WTC11 (cell line): Measurements from ENCODE around the gene ALKBH2. TPM values are rescaled to one million over a fixed set of nuclear protein-coding genes. Genes with fewer than 3 reads are reported as not detected.

Source experiments
- ATAC-seq: fragments of 200-7000 bp; cut with Tn5 transposase; 2 replicates; pipeline ENCODE4 v1.10.0; 2021; ENCODE audit warnings: mild to moderate bottlenecking, moderate library complexity
- CTCF ChIA-PET: fragments of 300-600 bp; sonication (Branson Sonifier 250); formaldehyde crosslinking; loops from one replicate; lab custom pipeline; 2021; ENCODE audit warnings: antibody characterized with exemption; lab: Charles Lee
- POLR2A ChIA-PET: fragments of 350-600 bp; sonication (Branson Sonifier 250); formaldehyde crosslinking; loops from one replicate; lab custom pipeline; 2021; ENCODE audit warnings: antibody characterized with exemption; lab: Charles Lee
- DNase-seq: peaks from one replicate; pipeline ENCODE4 v3.0.0; 2021; ENCODE audit warnings: low spot score
- H3K27ac Mint-ChIP-seq: 2 replicates; pipeline ENCODE4 v1.8.0; 2021; ENCODE audit warnings: mixed read lengths
- H3K27me3 Mint-ChIP-seq: 2 replicates; pipeline ENCODE4 v1.8.0; 2021; ENCODE audit warnings: low read depth, mild to moderate bottlenecking, moderate library complexity, mixed read lengths
- H3K36me3 Mint-ChIP-seq: 2 replicates; pipeline ENCODE4 v1.8.0; 2021; ENCODE audit warnings: mixed read lengths
- H3K4me1 Mint-ChIP-seq: 2 replicates; pipeline ENCODE4 v1.8.0; 2022; ENCODE audit warnings: mixed read lengths
- H3K4me3 Mint-ChIP-seq: 2 replicates; pipeline ENCODE4 v1.8.0; 2021; ENCODE audit warnings: mild to moderate bottlenecking, moderate library complexity, mixed read lengths
- H3K9me3 Mint-ChIP-seq: 2 replicates; pipeline ENCODE4 v1.8.0; 2021; ENCODE audit warnings: mixed read lengths
- CREB1 ChIP-seq: sonication (generic); formaldehyde crosslinking; IDR thresholded peaks from 2 replicates; pipeline ENCODE4 v1.8.0; 2023; ENCODE audit warnings: mild to moderate bottlenecking, missing genetic modification reagents
- ELF4 ChIP-seq: sonication (generic); formaldehyde crosslinking; IDR thresholded peaks from 2 replicates; pipeline ENCODE4 v1.8.1; 2022; ENCODE audit warnings: low read depth, mild to moderate bottlenecking, moderate library complexity, missing genetic modification reagents
- EMX1 ChIP-seq: fragments of 250-450 bp; sonication (Bioruptor Pico); IDR thresholded peaks from 2 replicates; pipeline ENCODE4 v1.8.0; 2021; ENCODE audit warnings: mild to moderate bottlenecking
- FOXP1 ChIP-seq: sonication (generic); formaldehyde crosslinking; IDR thresholded peaks from 2 replicates; pipeline ENCODE4 v1.8.0; 2022; ENCODE audit warnings: missing genetic modification reagents, mild to moderate bottlenecking, moderate library complexity, borderline replicate concordance
- IRF1 ChIP-seq: sonication (generic); formaldehyde crosslinking; IDR thresholded peaks from 2 replicates; pipeline ENCODE4 v1.8.0; 2023; ENCODE audit warnings: missing genetic modification reagents
- KAT7 ChIP-seq: sonication (generic); formaldehyde crosslinking; IDR thresholded peaks from 2 replicates; pipeline ENCODE4 v1.8.1; 2023; ENCODE audit warnings: missing genetic modification reagents, mild to moderate bottlenecking, borderline replicate concordance
- MAX ChIP-seq: sonication (generic); formaldehyde crosslinking; IDR thresholded peaks from 2 replicates; pipeline ENCODE4 v1.8.0; 2022; ENCODE audit warnings: mild to moderate bottlenecking, missing genetic modification reagents
- NR2C2 ChIP-seq: sonication (generic); formaldehyde crosslinking; IDR thresholded peaks from 2 replicates; pipeline ENCODE4 v1.8.0; 2022; ENCODE audit warnings: mild to moderate bottlenecking, missing genetic modification reagents
- USF2 ChIP-seq: sonication (generic); formaldehyde crosslinking; IDR thresholded peaks from 2 replicates; pipeline ENCODE4 v1.8.1; 2023; ENCODE audit warnings: mild to moderate bottlenecking, missing genetic modification reagents, moderate library complexity
- ZBTB21 ChIP-seq: sonication (generic); formaldehyde crosslinking; IDR thresholded peaks from 2 replicates; pipeline ENCODE4 v1.8.1; 2023; ENCODE audit warnings: mild to moderate bottlenecking, missing genetic modification reagents, borderline replicate concordance
- ZNF121 ChIP-seq: sonication (generic); formaldehyde crosslinking; IDR thresholded peaks from 2 replicates; pipeline ENCODE4 v1.8.0; 2023; ENCODE audit warnings: missing genetic modification reagents
- ZNF219 ChIP-seq: sonication (generic); formaldehyde crosslinking; IDR thresholded peaks from 2 replicates; pipeline ENCODE4 v1.8.0; 2023; ENCODE audit warnings: missing genetic modification reagents, mild to moderate bottlenecking, borderline replicate concordance
- ZNF232 ChIP-seq: sonication (generic); formaldehyde crosslinking; IDR thresholded peaks from 2 replicates; pipeline ENCODE4 v1.8.0; 2022; ENCODE audit warnings: mild to moderate bottlenecking, missing genetic modification reagents
- total RNA-seq: library from RNA; stranded (reverse); gene quantifications from 3 replicates; pipeline ENCODE4 v1.2.3, GENCODE V29; 2021
- TF ChIP-seq, protein P1 (sequence below): sonication (generic); formaldehyde crosslinking; IDR thresholded peaks from 2 replicates; pipeline ENCODE4 v1.8.0; 2023; ENCODE audit warnings: missing genetic modification reagents, mild to moderate bottlenecking, borderline replicate concordance
- TF ChIP-seq, protein P2 (sequence below): sonication (generic); formaldehyde crosslinking; IDR thresholded peaks from 2 replicates; pipeline ENCODE4 v1.8.1; 2023; ENCODE audit warnings: mild to moderate bottlenecking, missing genetic modification reagents, borderline replicate concordance
- TF ChIP-seq, protein P3 (sequence below): fragments of 250-450 bp; sonication (Bioruptor Pico); IDR thresholded peaks from 2 replicates; pipeline ENCODE4 v1.8.0; 2021; ENCODE audit warnings: mild to moderate bottlenecking
- TF ChIP-seq, protein P4 (sequence below): sonication (generic); formaldehyde crosslinking; IDR thresholded peaks from 2 replicates; pipeline ENCODE4 v1.8.1; 2022; ENCODE audit warnings: mild to moderate bottlenecking, missing genetic modification reagents, moderate library complexity, borderline replicate concordance

The ALKBH2 gene
- total RNA-seq, 1 experiment from 2014 or later = 15.2 TPM

DNA sequence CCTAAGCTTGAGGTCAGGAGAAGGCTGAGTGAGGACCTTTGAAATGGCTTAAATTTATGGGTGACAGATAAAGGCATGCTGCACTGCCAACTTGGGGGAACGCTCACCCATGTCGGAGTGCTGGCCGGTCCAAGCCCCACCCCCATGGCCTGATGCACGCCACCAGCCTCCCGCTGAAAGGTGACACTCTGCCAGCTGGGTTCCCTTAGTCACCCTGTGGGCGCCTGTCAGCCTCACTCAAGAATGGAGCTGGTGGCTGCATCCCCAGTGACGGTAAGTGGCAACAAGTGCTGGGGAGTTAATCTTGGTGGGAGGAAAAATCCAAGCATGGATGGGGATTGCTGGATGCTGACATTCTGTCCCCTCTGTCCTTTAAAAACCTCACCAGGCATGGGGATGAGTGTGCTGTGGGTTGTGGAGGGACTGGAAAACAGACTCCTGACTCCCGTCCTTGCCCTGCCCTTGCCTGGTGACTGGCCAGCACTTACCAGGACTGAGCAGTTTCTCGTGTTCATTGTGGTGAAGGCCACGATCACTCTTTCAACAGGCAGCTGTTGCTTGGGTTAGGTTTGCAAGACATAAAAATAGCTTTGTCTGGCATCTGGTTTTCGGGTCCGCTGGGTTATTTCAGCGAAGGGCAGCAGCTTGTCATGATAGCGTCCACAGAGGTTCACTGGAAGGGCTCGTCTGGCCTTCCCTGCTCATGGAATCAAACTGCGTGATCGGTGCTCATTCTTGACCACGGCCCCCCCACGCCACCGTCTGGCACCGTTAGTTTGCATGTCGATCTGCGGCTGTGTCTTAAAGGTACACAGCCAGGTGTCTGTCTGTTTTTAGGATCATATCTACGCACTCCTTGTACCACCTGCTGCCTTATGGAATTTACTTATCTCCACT lies 38.1 kb upstream of the ALKBH2 start (continued):
- TF ChIP-seq, protein P1, sequence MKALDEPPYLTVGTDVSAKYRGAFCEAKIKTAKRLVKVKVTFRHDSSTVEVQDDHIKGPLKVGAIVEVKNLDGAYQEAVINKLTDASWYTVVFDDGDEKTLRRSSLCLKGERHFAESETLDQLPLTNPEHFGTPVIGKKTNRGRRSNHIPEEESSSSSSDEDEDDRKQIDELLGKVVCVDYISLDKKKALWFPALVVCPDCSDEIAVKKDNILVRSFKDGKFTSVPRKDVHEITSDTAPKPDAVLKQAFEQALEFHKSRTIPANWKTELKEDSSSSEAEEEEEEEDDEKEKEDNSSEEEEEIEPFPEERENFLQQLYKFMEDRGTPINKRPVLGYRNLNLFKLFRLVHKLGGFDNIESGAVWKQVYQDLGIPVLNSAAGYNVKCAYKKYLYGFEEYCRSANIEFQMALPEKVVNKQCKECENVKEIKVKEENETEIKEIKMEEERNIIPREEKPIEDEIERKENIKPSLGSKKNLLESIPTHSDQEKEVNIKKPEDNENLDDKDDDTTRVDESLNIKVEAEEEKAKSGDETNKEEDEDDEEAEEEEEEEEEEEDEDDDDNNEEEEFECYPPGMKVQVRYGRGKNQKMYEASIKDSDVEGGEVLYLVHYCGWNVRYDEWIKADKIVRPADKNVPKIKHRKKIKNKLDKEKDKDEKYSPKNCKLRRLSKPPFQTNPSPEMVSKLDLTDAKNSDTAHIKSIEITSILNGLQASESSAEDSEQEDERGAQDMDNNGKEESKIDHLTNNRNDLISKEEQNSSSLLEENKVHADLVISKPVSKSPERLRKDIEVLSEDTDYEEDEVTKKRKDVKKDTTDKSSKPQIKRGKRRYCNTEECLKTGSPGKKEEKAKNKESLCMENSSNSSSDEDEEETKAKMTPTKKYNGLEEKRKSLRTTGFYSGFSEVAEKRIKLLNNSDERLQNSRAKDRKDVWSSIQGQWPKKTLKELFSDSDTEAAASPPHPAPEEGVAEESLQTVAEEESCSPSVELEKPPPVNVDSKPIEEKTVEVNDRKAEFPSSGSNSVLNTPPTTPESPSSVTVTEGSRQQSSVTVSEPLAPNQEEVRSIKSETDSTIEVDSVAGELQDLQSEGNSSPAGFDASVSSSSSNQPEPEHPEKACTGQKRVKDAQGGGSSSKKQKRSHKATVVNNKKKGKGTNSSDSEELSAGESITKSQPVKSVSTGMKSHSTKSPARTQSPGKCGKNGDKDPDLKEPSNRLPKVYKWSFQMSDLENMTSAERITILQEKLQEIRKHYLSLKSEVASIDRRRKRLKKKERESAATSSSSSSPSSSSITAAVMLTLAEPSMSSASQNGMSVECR (CRISPR knock-in tag) = no peak
- TF ChIP-seq MAX (CRISPR knock-in tag) (no peak), FOXP1 (CRISPR knock-in tag) (no peak), NR2C2 (CRISPR knock-in tag) (no peak)
- TF ChIP-seq, protein P2, sequence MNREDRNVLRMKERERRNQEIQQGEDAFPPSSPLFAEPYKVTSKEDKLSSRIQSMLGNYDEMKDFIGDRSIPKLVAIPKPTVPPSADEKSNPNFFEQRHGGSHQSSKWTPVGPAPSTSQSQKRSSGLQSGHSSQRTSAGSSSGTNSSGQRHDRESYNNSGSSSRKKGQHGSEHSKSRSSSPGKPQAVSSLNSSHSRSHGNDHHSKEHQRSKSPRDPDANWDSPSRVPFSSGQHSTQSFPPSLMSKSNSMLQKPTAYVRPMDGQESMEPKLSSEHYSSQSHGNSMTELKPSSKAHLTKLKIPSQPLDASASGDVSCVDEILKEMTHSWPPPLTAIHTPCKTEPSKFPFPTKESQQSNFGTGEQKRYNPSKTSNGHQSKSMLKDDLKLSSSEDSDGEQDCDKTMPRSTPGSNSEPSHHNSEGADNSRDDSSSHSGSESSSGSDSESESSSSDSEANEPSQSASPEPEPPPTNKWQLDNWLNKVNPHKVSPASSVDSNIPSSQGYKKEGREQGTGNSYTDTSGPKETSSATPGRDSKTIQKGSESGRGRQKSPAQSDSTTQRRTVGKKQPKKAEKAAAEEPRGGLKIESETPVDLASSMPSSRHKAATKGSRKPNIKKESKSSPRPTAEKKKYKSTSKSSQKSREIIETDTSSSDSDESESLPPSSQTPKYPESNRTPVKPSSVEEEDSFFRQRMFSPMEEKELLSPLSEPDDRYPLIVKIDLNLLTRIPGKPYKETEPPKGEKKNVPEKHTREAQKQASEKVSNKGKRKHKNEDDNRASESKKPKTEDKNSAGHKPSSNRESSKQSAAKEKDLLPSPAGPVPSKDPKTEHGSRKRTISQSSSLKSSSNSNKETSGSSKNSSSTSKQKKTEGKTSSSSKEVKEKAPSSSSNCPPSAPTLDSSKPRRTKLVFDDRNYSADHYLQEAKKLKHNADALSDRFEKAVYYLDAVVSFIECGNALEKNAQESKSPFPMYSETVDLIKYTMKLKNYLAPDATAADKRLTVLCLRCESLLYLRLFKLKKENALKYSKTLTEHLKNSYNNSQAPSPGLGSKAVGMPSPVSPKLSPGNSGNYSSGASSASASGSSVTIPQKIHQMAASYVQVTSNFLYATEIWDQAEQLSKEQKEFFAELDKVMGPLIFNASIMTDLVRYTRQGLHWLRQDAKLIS (CRISPR knock-in tag) = no peak

- ChIA-PET CTCF (interaction anchor here (0.5 kb wide), 1 partner anchor 25 kb away, joined by 3 read pairs; no protein-coding TSS in a partner anchor), POLR2A (no interaction called here)
- Mint-ChIP-seq H3K27me3 (no peaks in the 10 kb centered on the region), H3K9me3 (peaks cover 2% of the 10 kb centered on the region; the same call in 1 of the 2 replicates), H3K4me1 (peaks cover 10% of the 10 kb centered on the region), H3K36me3 (no peaks in the 10 kb centered on the region), H3K4me3 (no peak overlapping the region), H3K27ac (no peak overlapping the region)
- DNase-seq = no peak
- no peak for ATAC-seq
- TF ChIP-seq EMX1 (CRISPR knock-in tag) (no peak), KAT7 (CRISPR knock-in tag) (no peak), ZBTB21 (CRISPR knock-in tag) (no peak), IRF1 (CRISPR knock-in tag) (no peak), USF2 (CRISPR knock-in tag) (no peak), ZNF121 (no peak), CREB1 (CRISPR knock-in tag) (no peak), ELF4 (CRISPR knock-in tag) (no peak), ZNF232 (CRISPR knock-in tag) (no peak), ZNF219 (no peak)
- TF ChIP-seq, protein P3, sequence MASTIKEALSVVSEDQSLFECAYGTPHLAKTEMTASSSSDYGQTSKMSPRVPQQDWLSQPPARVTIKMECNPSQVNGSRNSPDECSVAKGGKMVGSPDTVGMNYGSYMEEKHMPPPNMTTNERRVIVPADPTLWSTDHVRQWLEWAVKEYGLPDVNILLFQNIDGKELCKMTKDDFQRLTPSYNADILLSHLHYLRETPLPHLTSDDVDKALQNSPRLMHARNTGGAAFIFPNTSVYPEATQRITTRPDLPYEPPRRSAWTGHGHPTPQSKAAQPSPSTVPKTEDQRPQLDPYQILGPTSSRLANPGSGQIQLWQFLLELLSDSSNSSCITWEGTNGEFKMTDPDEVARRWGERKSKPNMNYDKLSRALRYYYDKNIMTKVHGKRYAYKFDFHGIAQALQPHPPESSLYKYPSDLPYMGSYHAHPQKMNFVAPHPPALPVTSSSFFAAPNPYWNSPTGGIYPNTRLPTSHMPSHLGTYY (CRISPR knock-in tag) = no peak
- TF ChIP-seq, protein P4, sequence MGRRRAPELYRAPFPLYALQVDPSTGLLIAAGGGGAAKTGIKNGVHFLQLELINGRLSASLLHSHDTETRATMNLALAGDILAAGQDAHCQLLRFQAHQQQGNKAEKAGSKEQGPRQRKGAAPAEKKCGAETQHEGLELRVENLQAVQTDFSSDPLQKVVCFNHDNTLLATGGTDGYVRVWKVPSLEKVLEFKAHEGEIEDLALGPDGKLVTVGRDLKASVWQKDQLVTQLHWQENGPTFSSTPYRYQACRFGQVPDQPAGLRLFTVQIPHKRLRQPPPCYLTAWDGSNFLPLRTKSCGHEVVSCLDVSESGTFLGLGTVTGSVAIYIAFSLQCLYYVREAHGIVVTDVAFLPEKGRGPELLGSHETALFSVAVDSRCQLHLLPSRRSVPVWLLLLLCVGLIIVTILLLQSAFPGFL (CRISPR knock-in tag) = no peak
These were observed 37.3 kb upstream of the ALKBH2 start for GRCh38 chr12:109130297-109131153.
